Activated B cell treated with CpG ODN at 0.5 μM for 24 hours (primary cell): ENCODE results near the gene S100A12. TPM values are rescaled to one million over a fixed set of nuclear protein-coding genes. Genes with fewer than 3 reads are reported as not detected.

Experiments
- ATAC-seq: fragments of 200-7000 bp; cut with Tn5 transposase; one replicate; pipeline ENCODE4 v1.10.0; 2021; ENCODE audit warnings: low read depth, mild to moderate bottlenecking, moderate library complexity
- CTCF ChIA-PET: fragments of 350-600 bp; sonication (Branson Sonifier 250); formaldehyde crosslinking; loops from one replicate; lab custom pipeline; 2021; ENCODE audit warnings: antibody characterized with exemption; lab: Charles Lee
- POLR2A ChIA-PET: fragments of 350-600 bp; sonication (Branson Sonifier 250); formaldehyde crosslinking; loops from one replicate; lab custom pipeline; 2021; ENCODE audit warnings: antibody characterized with exemption; lab: Charles Lee
- DNase-seq: peaks from one replicate; pipeline ENCODE4 v3.0.0; 2022
- H3K27ac Mint-ChIP-seq: one replicate; pipeline ENCODE4 v1.8.0; 2020; ENCODE audit warnings: mixed read lengths
- H3K27me3 Mint-ChIP-seq: one replicate; pipeline ENCODE4 v1.8.0; 2021; ENCODE audit warnings: mixed read lengths
- H3K36me3 Mint-ChIP-seq: one replicate; pipeline ENCODE4 v1.8.0; 2021; ENCODE audit warnings: low read depth, mixed read lengths
- H3K4me1 Mint-ChIP-seq: one replicate; pipeline ENCODE4 v1.8.0; 2021; ENCODE audit warnings: mixed read lengths
- H3K4me3 Mint-ChIP-seq: one replicate; pipeline ENCODE4 v1.8.0; 2020; ENCODE audit warnings: mild to moderate bottlenecking, mixed read lengths
- H3K9me3 Mint-ChIP-seq: one replicate; pipeline ENCODE4 v1.8.0; 2020; ENCODE audit warnings: mixed read lengths
- CTCF ChIP-seq: fragments of 200-600 bp; IDR thresholded peaks from one replicate; pipeline ENCODE4 v1.8.0; 2022; ENCODE audit warnings: antibody characterized with exemption, mild to moderate bottlenecking
- intact Hi-C: fragments of 100-400 bp; cut with micrococcal nuclease; formaldehyde crosslinking; loops from one replicate; pipeline ENCODE4 v1.15.1; 2024
- total RNA-seq: library from RNA; stranded (reverse); gene quantifications from 2 replicates; pipeline ENCODE4 v1.2.3, GENCODE V29; 2022

S100A12 gene
- total RNA-seq, 1 donor from 2014 or later: not detected

- H3K9me3 Mint-ChIP-seq: no peaks in the 10 kb centered on the region
- H3K4me3 Mint-ChIP-seq: no peak overlapping the region
- no peak for TF ChIP-seq CTCF
- POLR2A ChIA-PET: no interaction called here
- ATAC-seq (no peak), DNase-seq (no peak)
- no peak overlapping the region for H3K27ac Mint-ChIP-seq
- CTCF ChIA-PET: no interaction called here
- peaks cover 18% of the 10 kb centered on the region for H3K27me3 Mint-ChIP-seq
- no peaks in the 10 kb centered on the region for H3K4me1 Mint-ChIP-seq
- H3K36me3 Mint-ChIP-seq: no peaks in the 10 kb centered on the region
- intact Hi-C loops: no loop called here
These were observed 22.7 kb upstream of the S100A12 start for GRCh38 chr1:153397924-153398651.

- Mint-ChIP-seq H3K36me3 (no peaks in the 10 kb centered on the region), H3K27me3 (peaks cover 20% of the 10 kb centered on the region), H3K9me3 (no peaks in the 10 kb centered on the region), H3K27ac (no peak overlapping the region), H3K4me1 (no peaks in the 10 kb centered on the region), H3K4me3 (no peak overlapping the region)
- ATAC-seq: no peak
- CTCF ChIA-PET: no interaction called here
- intact Hi-C loops: no loop called here
- no peak for TF ChIP-seq CTCF
- DNase-seq: no peak
- POLR2A ChIA-PET: no interaction called here
These were observed 21.9 kb upstream of the S100A12 start for GRCh38 chr1:153397051-153397923.

- no peak overlapping the region for H3K27ac Mint-ChIP-seq
- ATAC-seq (no peak), DNase-seq (no peak)
- H3K4me3 Mint-ChIP-seq: no peak overlapping the region
- POLR2A ChIA-PET: no interaction called here
- TF ChIP-seq CTCF: no peak
- H3K27me3 Mint-ChIP-seq: peaks cover 20% of the 10 kb centered on the region
- no peaks in the 10 kb centered on the region for H3K4me1 Mint-ChIP-seq
- H3K36me3 Mint-ChIP-seq: no peaks in the 10 kb centered on the region
- no peaks in the 10 kb centered on the region for H3K9me3 Mint-ChIP-seq
- CTCF ChIA-PET: no interaction called here
- intact Hi-C loops: no loop called here
These were observed 21.0 kb upstream of the S100A12 start for GRCh38 chr1:153396461-153396860.

- POLR2A ChIA-PET: no interaction called here
- Mint-ChIP-seq H3K4me1 (no peaks in the 10 kb centered on the region), H3K27me3 (peaks cover 20% of the 10 kb centered on the region), H3K27ac (no peak overlapping the region), H3K36me3 (no peaks in the 10 kb centered on the region), H3K9me3 (no peaks in the 10 kb centered on the region), H3K4me3 (no peak overlapping the region)
- intact Hi-C loops: no loop called here
- CTCF ChIA-PET: no interaction called here
- DNase-seq (no peak), ATAC-seq (no peak)
- no peak for TF ChIP-seq CTCF
These were observed 20.4 kb upstream of the S100A12 start for GRCh38 chr1:153395776-153396175.

- no peak overlapping the region for H3K4me3 Mint-ChIP-seq
- CTCF ChIA-PET: no interaction called here
- no peak overlapping the region for H3K27ac Mint-ChIP-seq
- H3K27me3 Mint-ChIP-seq: peaks cover 20% of the 10 kb centered on the region
- intact Hi-C loops: no loop called here
- H3K9me3 Mint-ChIP-seq: no peaks in the 10 kb centered on the region
- no peaks in the 10 kb centered on the region for H3K36me3 Mint-ChIP-seq
- ATAC-seq: no peak
- POLR2A ChIA-PET: no interaction called here
- no peak for TF ChIP-seq CTCF
- no peak for DNase-seq
- no peaks in the 10 kb centered on the region for H3K4me1 Mint-ChIP-seq
These were observed 19.8 kb upstream of the S100A12 start for GRCh38 chr1:153395136-153395685.
